ENCODE results near the gene EXOC7.

EXOC7 gene

GRCh38 chr17:76134911-76135809 is 31.6 kb upstream of the EXOC7 start:
- Histone ChIP-seq H3K4me2 (ENCODE audit: insufficient read depth, low read length, poor library complexity, severe bottlenecking) (peak overlapping the region; percentile 24), H3K18ac (ENCODE audit: low read length) (peak overlapping the region; percentile 96), H3K4me1 (ENCODE audit: control insufficient read depth in 2 of 2, insufficient read depth in 1 of 2, low read depth in 1 of 2, low read length in 2 of 2) (peaks cover 57% of the 10 kb centered on the region in 2 donors), H2BK12ac (ENCODE audit: low read length) (peak overlapping the region; percentile 92), H3K27me3 (ENCODE audit: control insufficient read depth in 3 of 3, insufficient read depth in 3 of 3, low read depth in 1 of 3, low read length in 3 of 3) (peaks cover 0 to 65% (median 12%) of the 10 kb centered on the region in 3 experiments), H3K4ac (ENCODE audit: low read length) (peak overlapping the region; percentile 48), H4K91ac (ENCODE audit: low read depth, low read length, poor library complexity) (peak overlapping the region; percentile 83), H2BK5ac (ENCODE audit: low read length) (peak overlapping the region; percentile 19), H3K14ac (ENCODE audit: low read length) (peak overlapping the region; percentile 51), H2BK120ac (ENCODE audit: low read depth, low read length) (peak overlapping the region; percentile 74), H3K23ac (ENCODE audit: low read depth, low read length, poor library complexity) (no peak overlapping the region), H3K9ac (ENCODE audit: low read depth, low read length, poor library complexity) (peak overlapping the region; percentile 75), H3K79me1 (ENCODE audit: low read depth, low read length) (peaks cover 3% of the 10 kb centered on the region), H3K27ac (replicated peaks; ENCODE audit: low read length) (no peak overlapping the region), H4K8ac (ENCODE audit: low read depth, low read length) (no peak overlapping the region), H2AK5ac (ENCODE audit: low read depth, low read length) (peak overlapping the region; percentile 99), H2BK15ac (ENCODE audit: low read length) (peak overlapping the region; percentile 99), H3K36me3 (replicated peaks in 1 of 2; ENCODE audit: control insufficient read depth in 2 of 2, insufficient read depth in 2 of 2, low read length in 2 of 2) (no peaks in the 10 kb centered on the region), H3K9me3 (replicated peaks in 1 of 2; ENCODE audit: control insufficient read depth in 2 of 2, insufficient read depth in 1 of 2, low read depth in 1 of 2, low read length in 2 of 2) (peaks cover 0 to 6% of the 10 kb centered on the region in 2 donors), H3K4me3 (ENCODE audit: low read length in 2 of 2) (no peak overlapping the region), H2AFZ (ENCODE audit: low read length) (peak overlapping the region; percentile 56)
- WGBS, 2 donors (ENCODE audit: extremely low coverage in 2 of 2, insufficient read length in 2 of 2, insufficient replicate concordance in 1 of 2), result no CpG with 5 or more reads among the region's 22 CpGs
- DNase-seq (ENCODE audit: low spot score), result no peak

GRCh38 chr17:76132574-76133338 is 29.2 kb upstream of the EXOC7 start:
- Histone ChIP-seq H3K9me3 (replicated peaks in 1 of 2; ENCODE audit: control insufficient read depth in 2 of 2, insufficient read depth in 1 of 2, low read depth in 1 of 2, low read length in 2 of 2) (peaks cover 0 to 1% of the 10 kb centered on the region in 2 donors), H3K9ac (ENCODE audit: low read depth, low read length, poor library complexity) (peak overlapping the region; percentile 50), H3K18ac (ENCODE audit: low read length) (peak overlapping the region; percentile 90), H3K79me1 (ENCODE audit: low read depth, low read length) (peaks cover 3% of the 10 kb centered on the region), H2BK5ac (ENCODE audit: low read length) (peak overlapping the region; percentile 94), H2BK12ac (ENCODE audit: low read length) (peak overlapping the region; percentile 73), H3K4me3 (ENCODE audit: low read length in 2 of 2) (no peak overlapping the region), H2AFZ (ENCODE audit: low read length) (peak overlapping the region; percentile 66), H2AK5ac (ENCODE audit: low read depth, low read length) (peak overlapping the region; percentile 90), H3K36me3 (replicated peaks in 1 of 2; ENCODE audit: control insufficient read depth in 2 of 2, insufficient read depth in 2 of 2, low read length in 2 of 2) (no peaks in the 10 kb centered on the region), H3K4me1 (ENCODE audit: control insufficient read depth in 2 of 2, insufficient read depth in 1 of 2, low read depth in 1 of 2, low read length in 2 of 2) (peaks cover 41% of the 10 kb centered on the region in 2 donors), H3K14ac (ENCODE audit: low read length) (no peak overlapping the region), H3K23ac (ENCODE audit: low read depth, low read length, poor library complexity) (no peak overlapping the region), H2BK15ac (ENCODE audit: low read length) (peak overlapping the region; percentile 92), H2BK120ac (ENCODE audit: low read depth, low read length) (peak overlapping the region; percentile 47), H3K27ac (replicated peaks; ENCODE audit: low read length) (no peak overlapping the region), H4K91ac (ENCODE audit: low read depth, low read length, poor library complexity) (peak overlapping the region; percentile 92), H3K27me3 (ENCODE audit: control insufficient read depth in 3 of 3, insufficient read depth in 3 of 3, low read depth in 1 of 3, low read length in 3 of 3) (peaks cover 0 to 48% (median 0%) of the 10 kb centered on the region in 3 experiments), H4K8ac (ENCODE audit: low read depth, low read length) (no peak overlapping the region), H3K4ac (ENCODE audit: low read length) (peak overlapping the region; percentile 89), H3K4me2 (ENCODE audit: insufficient read depth, low read length, poor library complexity, severe bottlenecking) (peak overlapping the region; percentile 57)
- no CpG with 5 or more reads among the region's 21 CpGs for WGBS, 2 donors (ENCODE audit: extremely low coverage in 2 of 2, insufficient read length in 2 of 2, insufficient replicate concordance in 1 of 2)
- DNase-seq (ENCODE audit: low spot score), result no peak

GRCh38 chr17:76131692-76132573 is 28.3 kb upstream of the EXOC7 start:
- no CpG with 5 or more reads among the region's 21 CpGs for WGBS, 2 donors (ENCODE audit: extremely low coverage in 2 of 2, insufficient read length in 2 of 2, insufficient replicate concordance in 1 of 2)
- peak overlapping the region; percentile 71 for H3K14ac ChIP-seq (ENCODE audit: low read length)
- H2BK15ac ChIP-seq (ENCODE audit: low read length), result peak overlapping the region; percentile 99
- H3K27ac ChIP-seq (replicated peaks; ENCODE audit: low read length), result no peak overlapping the region
- H2BK12ac ChIP-seq (ENCODE audit: low read length), result peak overlapping the region; percentile 99
- peak overlapping the region; percentile 59 for H2AFZ ChIP-seq (ENCODE audit: low read length)
- H3K18ac ChIP-seq (ENCODE audit: low read length), result peak overlapping the region; percentile 93
- peaks cover 32% of the 10 kb centered on the region in 2 donors for H3K4me1 ChIP-seq (ENCODE audit: control insufficient read depth in 2 of 2, insufficient read depth in 1 of 2, low read depth in 1 of 2, low read length in 2 of 2)
- H3K4ac ChIP-seq (ENCODE audit: low read length), result peak overlapping the region; percentile 93
- H3K9ac ChIP-seq (ENCODE audit: low read depth, low read length, poor library complexity), result no peak overlapping the region
- H3K4me3 ChIP-seq (ENCODE audit: low read length in 2 of 2), result no peak overlapping the region
- H3K23ac ChIP-seq (ENCODE audit: low read depth, low read length, poor library complexity), result no peak overlapping the region
- peaks cover 0 to 1% of the 10 kb centered on the region in 2 donors for H3K9me3 ChIP-seq (replicated peaks in 1 of 2; ENCODE audit: control insufficient read depth in 2 of 2, insufficient read depth in 1 of 2, low read depth in 1 of 2, low read length in 2 of 2)
- peak overlapping the region; percentile 43 for H4K8ac ChIP-seq (ENCODE audit: low read depth, low read length)
- no peak overlapping the region for H4K91ac ChIP-seq (ENCODE audit: low read depth, low read length, poor library complexity)
- peaks cover 0 to 40% (median 0%) of the 10 kb centered on the region in 3 experiments for H3K27me3 ChIP-seq (ENCODE audit: control insufficient read depth in 3 of 3, insufficient read depth in 3 of 3, low read depth in 1 of 3, low read length in 3 of 3)
- DNase-seq (ENCODE audit: low spot score), result no peak
- H3K4me2 ChIP-seq (ENCODE audit: insufficient read depth, low read length, poor library complexity, severe bottlenecking), result peak overlapping the region; percentile 45
- peak overlapping the region; percentile 52 for H2BK120ac ChIP-seq (ENCODE audit: low read depth, low read length)
- peak overlapping the region; percentile 94 for H2BK5ac ChIP-seq (ENCODE audit: low read length)
- no peaks in the 10 kb centered on the region for H3K36me3 ChIP-seq (replicated peaks in 1 of 2; ENCODE audit: control insufficient read depth in 2 of 2, insufficient read depth in 2 of 2, low read length in 2 of 2)
- H3K79me1 ChIP-seq (ENCODE audit: low read depth, low read length), result no peaks in the 10 kb centered on the region
- peak overlapping the region; percentile 90 for H2AK5ac ChIP-seq (ENCODE audit: low read depth, low read length)

Measured in neuronal stem cell (in vitro differentiated cells).